GM12864 (cell line): ENCODE measurements around the gene COL25A1.

Experiments used
- DNase-seq: peaks from one replicate; pipeline ENCODE4 v3.0.0-alpha.2; 2011; ENCODE audit warnings: low read depth
- H3K4me3 ChIP-seq: 2 replicates; pipeline ENCODE4 v1.5.1; 2011; ENCODE audit warnings: mild to moderate bottlenecking, low read depth, low read length, control low read depth
- TF ChIP-seq, protein P1 (sequence below): IDR thresholded peaks from 2 replicates; pipeline ENCODE4 v1.5.1; 2011; ENCODE audit warnings: low read depth, mild to moderate bottlenecking, moderate library complexity, low read length, control low read depth, inconsistent platforms; ENCODE audit errors: missing control alignments

The COL25A1 gene

DNA sequence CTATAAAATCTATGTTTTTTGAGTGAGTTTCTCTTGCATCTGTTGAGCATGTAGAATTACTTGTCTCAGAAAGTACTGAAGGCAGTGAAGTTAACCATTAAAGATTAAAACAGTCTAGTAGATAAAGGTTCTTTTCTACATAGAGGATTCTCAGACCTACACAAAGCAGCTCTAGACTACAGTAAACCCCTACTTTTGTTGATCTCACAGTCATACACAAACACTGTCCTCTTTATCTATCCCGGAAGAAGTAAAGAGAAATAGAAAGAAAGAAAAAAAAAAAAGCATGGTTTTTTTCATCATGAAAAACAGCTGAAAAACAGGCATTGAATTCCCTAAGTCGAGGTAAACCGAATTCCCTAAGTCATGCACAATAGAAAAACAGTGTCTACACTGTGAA is 58.6 kb downstream of the COL25A1 start:
- H3K4me3 ChIP-seq, result no peak overlapping the region
- DNase-seq, result no peak
- TF ChIP-seq, protein P1, sequence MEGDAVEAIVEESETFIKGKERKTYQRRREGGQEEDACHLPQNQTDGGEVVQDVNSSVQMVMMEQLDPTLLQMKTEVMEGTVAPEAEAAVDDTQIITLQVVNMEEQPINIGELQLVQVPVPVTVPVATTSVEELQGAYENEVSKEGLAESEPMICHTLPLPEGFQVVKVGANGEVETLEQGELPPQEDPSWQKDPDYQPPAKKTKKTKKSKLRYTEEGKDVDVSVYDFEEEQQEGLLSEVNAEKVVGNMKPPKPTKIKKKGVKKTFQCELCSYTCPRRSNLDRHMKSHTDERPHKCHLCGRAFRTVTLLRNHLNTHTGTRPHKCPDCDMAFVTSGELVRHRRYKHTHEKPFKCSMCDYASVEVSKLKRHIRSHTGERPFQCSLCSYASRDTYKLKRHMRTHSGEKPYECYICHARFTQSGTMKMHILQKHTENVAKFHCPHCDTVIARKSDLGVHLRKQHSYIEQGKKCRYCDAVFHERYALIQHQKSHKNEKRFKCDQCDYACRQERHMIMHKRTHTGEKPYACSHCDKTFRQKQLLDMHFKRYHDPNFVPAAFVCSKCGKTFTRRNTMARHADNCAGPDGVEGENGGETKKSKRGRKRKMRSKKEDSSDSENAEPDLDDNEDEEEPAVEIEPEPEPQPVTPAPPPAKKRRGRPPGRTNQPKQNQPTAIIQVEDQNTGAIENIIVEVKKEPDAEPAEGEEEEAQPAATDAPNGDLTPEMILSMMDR, result no peak

DNA sequence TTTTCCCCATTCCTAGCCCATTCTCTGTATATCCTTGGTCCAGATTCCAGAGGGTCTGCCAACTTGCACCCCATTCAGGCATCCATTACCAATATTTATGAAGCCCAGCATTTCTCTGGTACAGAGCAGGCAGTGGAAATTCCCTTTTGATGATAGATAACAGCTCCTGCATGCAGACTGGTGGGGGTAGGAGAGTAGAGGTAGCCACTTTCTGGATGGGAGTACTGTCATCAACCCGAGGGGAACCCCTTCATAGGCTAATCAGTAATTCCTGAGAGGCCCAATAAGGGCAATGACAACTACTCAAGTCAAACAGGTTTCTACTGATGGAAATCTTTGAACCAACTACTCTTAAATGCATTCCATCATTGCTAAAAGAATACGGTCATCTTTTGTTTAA is 63.7 kb downstream of the COL25A1 start:
- TF ChIP-seq, protein P1, result no peak
- no peak for DNase-seq
- no peak overlapping the region for H3K4me3 ChIP-seq

DNA sequence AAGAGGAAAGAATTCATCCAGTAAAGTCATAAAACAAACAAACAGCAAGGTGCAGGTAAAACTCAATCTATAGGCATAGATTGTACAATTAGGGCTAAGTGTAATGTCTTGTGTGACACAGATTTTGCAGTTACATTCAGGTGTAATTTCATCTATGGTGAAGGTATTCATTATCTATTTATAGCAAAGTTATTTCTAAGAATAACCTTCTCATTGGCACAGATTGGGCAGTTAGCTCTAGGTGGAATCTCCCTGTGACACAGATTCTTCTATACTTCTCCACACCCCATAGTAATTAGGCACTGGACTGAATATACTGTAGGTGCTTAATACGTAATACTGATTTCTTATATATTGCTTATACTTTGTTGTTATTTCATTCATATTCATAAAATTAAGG is 66.8 kb downstream of the COL25A1 start:
- TF ChIP-seq, protein P1, result no peak
- no peak overlapping the region for H3K4me3 ChIP-seq
- no peak for DNase-seq

DNA sequence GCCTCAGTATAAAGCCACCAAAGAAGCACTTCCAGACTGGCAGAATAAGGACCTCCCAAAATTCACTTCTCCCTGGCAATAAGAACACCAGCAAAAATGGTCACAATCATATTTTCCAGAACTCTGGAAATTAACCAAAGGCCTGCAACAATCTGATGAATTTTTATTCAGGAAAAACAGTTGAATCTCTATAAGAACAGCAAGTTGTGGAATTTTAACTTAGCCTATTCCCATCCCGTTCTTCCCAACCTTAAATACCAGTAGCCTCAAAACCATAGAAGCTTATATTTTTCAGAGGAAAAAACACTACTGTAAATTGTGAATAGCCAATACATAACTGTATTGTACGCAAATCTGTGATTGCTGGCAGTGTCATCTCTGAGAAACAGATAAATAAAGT is 67.9 kb downstream of the COL25A1 start:
- no peak for DNase-seq
- no peak overlapping the region for H3K4me3 ChIP-seq
- TF ChIP-seq, protein P1, result no peak

DNA sequence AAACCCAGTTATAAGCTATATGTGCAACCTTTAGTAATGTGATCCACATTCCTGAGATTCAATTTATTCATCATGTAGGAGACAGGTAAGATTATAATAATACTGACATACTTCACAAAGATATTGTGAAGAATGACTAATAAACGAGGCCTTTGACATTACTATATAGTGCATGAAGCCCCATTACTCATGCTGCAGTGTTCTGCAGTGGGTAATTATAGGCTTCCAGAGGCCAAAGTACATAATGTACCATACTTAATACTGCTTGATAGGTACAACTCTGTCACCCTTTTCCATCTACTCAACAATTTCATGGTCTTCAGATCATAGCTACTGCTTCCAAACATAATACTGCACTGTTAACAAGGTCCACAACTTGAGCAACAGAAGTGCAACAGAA is 68.9 kb downstream of the COL25A1 start:
- H3K4me3 ChIP-seq, result no peak overlapping the region
- no peak for DNase-seq
- TF ChIP-seq, protein P1, result no peak

DNA sequence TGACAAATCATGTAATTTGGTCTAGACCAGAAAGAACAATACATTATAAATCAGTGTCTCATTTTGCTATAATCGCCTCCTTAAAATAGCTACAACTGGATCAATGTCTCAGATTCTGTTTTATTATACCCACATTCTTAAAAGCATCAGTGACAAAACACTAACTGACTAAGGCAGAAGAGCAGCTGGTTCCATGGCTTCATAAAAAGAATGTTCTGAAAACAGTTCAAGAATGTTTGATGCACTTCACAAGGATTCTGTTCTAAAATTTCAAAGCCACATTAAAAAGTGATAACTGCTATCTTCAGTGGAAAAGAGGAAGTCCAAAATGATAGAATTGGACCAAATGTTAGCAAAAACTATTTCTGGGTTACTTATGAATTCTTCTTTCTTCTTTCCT is 69.8 kb downstream of the COL25A1 start:
- TF ChIP-seq, protein P1, result no peak
- H3K4me3 ChIP-seq, result no peak overlapping the region
- no peak for DNase-seq

DNA sequence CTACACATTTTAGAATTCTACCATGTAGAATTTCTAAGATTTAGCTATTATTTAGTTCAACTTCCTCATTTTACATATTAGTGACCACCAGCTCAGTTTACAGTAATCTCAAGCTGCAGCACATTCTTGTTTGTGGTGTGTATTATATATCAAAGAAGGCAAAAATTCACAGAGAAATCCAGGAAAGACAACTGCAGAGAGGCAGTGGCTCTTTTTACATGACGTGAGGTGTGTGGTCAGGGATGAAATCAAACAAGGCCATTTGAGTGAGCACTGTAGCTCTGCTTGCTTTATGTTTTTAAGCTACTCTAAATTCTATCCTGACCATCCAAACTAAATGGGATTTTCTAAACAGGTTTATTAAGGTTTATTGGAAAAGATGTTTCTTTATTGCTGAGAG is 71.1 kb downstream of the COL25A1 start:
- no peak for DNase-seq
- TF ChIP-seq, protein P1, result no peak
- no peak overlapping the region for H3K4me3 ChIP-seq
